Measurements from ENCODE around the gene MTMR3.

The MTMR3 gene

GRCh38 chr22:30004101-30004500 lies 121.1 kb downstream of the MTMR3 start:
- no peak for TF ChIP-seq CTCF (conservative IDR thresholded peaks at IDR 0.05)
- H3K27ac ChIP-seq = peak overlapping the region; percentile 64

DNA sequence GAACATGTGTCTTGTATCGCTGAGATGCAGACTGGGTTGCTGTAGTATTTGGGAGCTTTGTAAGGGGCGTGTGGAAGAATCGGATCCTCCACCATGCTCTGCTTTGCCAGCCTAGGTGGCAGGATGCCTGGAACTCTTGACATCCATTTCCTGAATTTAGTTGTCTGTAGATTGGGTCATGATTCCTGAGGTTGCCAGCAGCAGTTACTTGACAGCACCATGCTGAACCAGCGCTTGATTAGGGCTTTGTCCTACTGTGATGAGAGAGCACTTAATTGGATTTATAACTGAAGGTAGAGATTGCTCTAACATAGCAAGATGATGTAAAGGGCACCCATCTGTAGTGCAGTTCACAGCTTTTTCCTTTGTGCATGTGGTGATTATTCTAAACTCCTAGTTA lies 121.7 kb downstream of the MTMR3 start:
- peak overlapping the region; percentile 64 for H3K27ac ChIP-seq
- TF ChIP-seq CTCF (conservative IDR thresholded peaks at IDR 0.05) = no peak

DNA sequence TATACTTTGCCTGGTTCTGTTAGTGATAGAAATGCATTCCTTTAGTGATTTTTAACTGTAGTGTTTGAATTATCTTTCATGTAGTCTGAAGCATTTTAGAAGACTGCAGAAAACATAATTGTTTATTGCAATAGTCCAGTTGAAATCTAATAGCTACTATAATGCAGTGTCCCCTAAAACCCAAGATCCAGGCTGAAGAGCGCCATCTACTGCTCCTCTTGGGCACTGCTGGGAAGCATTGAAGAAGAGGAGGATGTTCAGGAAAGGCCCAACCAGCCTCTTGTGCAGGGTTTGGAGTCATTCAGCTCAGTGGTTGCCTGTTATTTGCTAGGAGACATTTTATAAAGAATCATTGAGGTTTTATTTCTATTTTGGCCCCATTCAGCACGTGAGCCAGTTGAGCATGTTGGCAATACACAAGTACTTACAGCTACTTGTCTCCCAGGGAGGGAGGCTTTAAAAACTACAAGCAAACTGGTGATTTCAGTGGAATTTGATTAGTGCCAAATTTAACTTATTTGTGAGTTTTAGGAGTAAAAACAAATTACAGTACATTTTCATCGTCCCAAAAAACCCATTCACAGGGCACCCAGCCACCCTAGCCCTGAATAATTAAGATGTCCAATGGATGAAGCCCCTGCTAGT lies 122.4 kb downstream of the MTMR3 start:
- H3K27ac ChIP-seq = peak overlapping the region; percentile 64
- TF ChIP-seq CTCF (conservative IDR thresholded peaks at IDR 0.05) = peak; percentile 95

- no peak overlapping the region; the same call in 1 of the 2 replicates for H3K27ac ChIP-seq
- no peak for TF ChIP-seq CTCF (conservative IDR thresholded peaks at IDR 0.05)
Observed at GRCh38 chr22:30007361-30007760, 124.4 kb downstream of the MTMR3 start.

GRCh38 chr22:30008401-30008800 lies 125.4 kb downstream of the MTMR3 start:
- H3K27ac ChIP-seq = peak overlapping the region; percentile 75
- TF ChIP-seq CTCF (conservative IDR thresholded peaks at IDR 0.05) = no peak

DNA sequence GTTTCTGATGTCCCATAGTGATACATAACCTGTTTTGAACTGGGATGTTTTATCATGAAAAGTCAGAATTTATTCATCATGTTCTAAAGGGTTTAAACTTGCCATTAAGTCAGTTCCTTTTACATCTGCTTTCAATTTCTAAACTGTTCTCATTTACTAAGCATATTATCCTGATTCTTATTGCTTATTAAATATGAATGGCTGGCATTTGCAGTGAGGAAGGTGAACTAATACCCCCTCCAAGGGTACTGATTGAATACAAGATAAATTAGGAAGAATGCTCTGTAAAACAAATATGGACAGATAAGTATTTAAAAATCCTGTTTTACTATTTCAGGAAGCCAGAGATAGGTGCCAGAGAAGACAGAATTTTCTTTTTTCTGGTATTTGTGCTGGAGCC lies 126.5 kb downstream of the MTMR3 start:
- H3K27ac ChIP-seq = peak overlapping the region; percentile 75
- TF ChIP-seq CTCF (conservative IDR thresholded peaks at IDR 0.05) = no peak

GRCh38 chr22:30010789-30011405 lies 127.9 kb downstream of the MTMR3 start:
- peak overlapping the region; percentile 75 for H3K27ac ChIP-seq
- no peak for TF ChIP-seq CTCF (conservative IDR thresholded peaks at IDR 0.05)
